OCI-LY7 (cell line): ENCODE measurements around the gene SEMA6B. TPM values are rescaled to one million over a fixed set of nuclear protein-coding genes. Genes with fewer than 3 reads are reported as not detected.

Experiments used
- BruUV-seq: library from RNA; stranded (reverse); fragments of 400-500 nt; replicated peaks from 2 replicates; lab custom pipeline; 2021; lab: Mats Ljungman, UMichigan
- CTCF ChIA-PET: fragments of 300-600 bp; sonication (Branson Sonifier 250); formaldehyde crosslinking; loops from one replicate; lab custom pipeline; 2022; ENCODE audit warnings: antibody characterized with exemption; ENCODE audit not compliant: unreplicated experiment; lab: Charles Lee
- POLR2A ChIA-PET: fragments of 300-600 bp; sonication (Branson Sonifier 250); formaldehyde crosslinking; loops from one replicate; lab custom pipeline; 2022; ENCODE audit warnings: antibody characterized with exemption; lab: Charles Lee
- DNase-seq: peaks from one replicate; pipeline ENCODE4 v3.0.0-alpha.2; 2015; ENCODE audit warnings: low spot score
- H2AFZ ChIP-seq: fragments of 200-600 bp; sonication (generic), shearing (Covaris generic); 2 replicates; pipeline ENCODE4 v1.6.1; 2014; ENCODE audit warnings: mild to moderate bottlenecking, antibody characterized with exemption, low read length, moderate library complexity
- H3K27ac ChIP-seq: fragments of 200-600 bp; sonication (generic); 2 replicates; pipeline ENCODE4 v1.5.1; 2014; ENCODE audit warnings: mixed run types, low read depth, mild to moderate bottlenecking, moderate library complexity, low read length, inconsistent platforms; ENCODE audit not compliant: poor library complexity, severe bottlenecking
- H3K36me3 ChIP-seq: fragments of 200-600 bp; sonication (generic); 2 replicates; pipeline ENCODE4 v1.6.1; 2014; ENCODE audit warnings: mild to moderate bottlenecking, antibody characterized with exemption, low read length, moderate library complexity, mixed read lengths; ENCODE audit not compliant: insufficient read depth
- H3K4me1 ChIP-seq: fragments of 200-600 bp; sonication (generic); 2 replicates; pipeline ENCODE4 v1.5.1; 2014; ENCODE audit warnings: mild to moderate bottlenecking, low read length; ENCODE audit not compliant: insufficient read depth, poor library complexity, severe bottlenecking
- H3K4me2 ChIP-seq: fragments of 200-600 bp; sonication (generic); 2 replicates; pipeline ENCODE4 v1.6.1; 2014; ENCODE audit warnings: mild to moderate bottlenecking, low read length
- H3K4me3 ChIP-seq: fragments of 200-600 bp; sonication (generic); 2 replicates; pipeline ENCODE4 v1.5.1; 2014; ENCODE audit warnings: mild to moderate bottlenecking, low read depth, low read length; ENCODE audit not compliant: poor library complexity, severe bottlenecking
- H3K79me2 ChIP-seq: fragments of 200-600 bp; sonication (generic); 2 replicates; pipeline ENCODE4 v1.6.1; 2016; ENCODE audit warnings: low read depth, mild to moderate bottlenecking, low read length, moderate library complexity, mixed read lengths; ENCODE audit not compliant: insufficient read depth
- H3K9me2 ChIP-seq: fragments of 200-600 bp; sonication (generic); 2 replicates; pipeline ENCODE4 v1.6.1; 2016; ENCODE audit warnings: mild to moderate bottlenecking, low read length, mixed read lengths; ENCODE audit not compliant: insufficient read depth
- H3K9me3 ChIP-seq: fragments of 200-600 bp; sonication (generic); 2 replicates; pipeline ENCODE4 v1.6.1; 2014; ENCODE audit warnings: mild to moderate bottlenecking, mixed run types, low read length, mixed read lengths
- H4K20me1 ChIP-seq: fragments of 200-600 bp; sonication (generic); 2 replicates; pipeline ENCODE4 v1.6.1; 2014; ENCODE audit warnings: mild to moderate bottlenecking, antibody characterized with exemption, low read length, moderate library complexity, mixed read lengths; ENCODE audit not compliant: insufficient read depth
- EZH2phosphoT487 ChIP-seq: fragments of 200-600 bp; sonication (generic); IDR thresholded peaks from 2 replicates; pipeline ENCODE4 v1.6.1; 2018; ENCODE audit warnings: low read depth, borderline replicate concordance, mild to moderate bottlenecking, mixed run types, antibody characterized with exemption, low read length, moderate library complexity, mixed read lengths
- intact Hi-C: fragments of 100-400 bp; cut with micrococcal nuclease; formaldehyde crosslinking; loops from one replicate; pipeline ENCODE4 v1.10.0; 2022; ENCODE audit not compliant: unreplicated experiment
- total RNA-seq, 2 experiments: library from RNA; depleted of rRNA in 1 of 2; stranded (reverse); fragments of >200 nt in 1 of 2; shearing (Covaris generic) in 1 of 2; gene quantifications; 2 replicates each; pipeline ENCODE4 v1.2.3, GENCODE V29; 2014 to 2022
- TF ChIP-seq, protein P1 (sequence below): fragments of 200-600 bp; sonication (generic); conservative IDR thresholded peaks from 2 replicates; pipeline ENCODE4 v1.5.1; 2014; ENCODE audit warnings: mild to moderate bottlenecking, antibody characterized with exemption, low read length, moderate library complexity, mixed read lengths

Gene SEMA6B
- total RNA-seq, 2 experiments from 2014 or later, result not detected

DNA sequence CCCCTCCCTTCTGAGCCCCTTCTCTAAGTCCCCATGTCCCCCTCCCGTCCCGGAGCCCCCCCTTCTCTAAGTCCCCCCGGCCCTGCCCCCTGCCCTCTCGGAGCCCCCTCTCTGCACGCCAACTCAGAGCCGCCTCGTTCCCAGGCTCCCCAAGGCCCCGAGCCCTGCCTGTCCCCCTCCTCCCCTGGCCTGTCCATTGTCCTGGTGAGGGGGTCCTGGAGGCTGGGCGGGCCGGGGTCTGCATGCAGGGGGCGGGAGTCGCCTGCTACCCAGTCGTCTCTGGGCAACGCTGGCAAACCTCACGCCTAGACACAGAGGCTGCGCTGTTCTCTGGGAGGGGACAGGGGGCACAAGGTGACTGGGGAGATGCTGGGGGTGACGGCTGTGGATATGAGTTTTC, 39.2 kb upstream of the SEMA6B start:
- intact Hi-C loops, result no loop called here
- Histone ChIP-seq H3K9me3 (no peaks in the 10 kb centered on the region), H2AFZ (no peak overlapping the region), H4K20me1 (no peaks in the 10 kb centered on the region), H3K9me2 (no peaks in the 10 kb centered on the region), H3K36me3 (no peaks in the 10 kb centered on the region), H3K4me1 (peaks cover 12% of the 10 kb centered on the region), H3K79me2 (no peaks in the 10 kb centered on the region), H3K27ac (no peak overlapping the region), H3K4me2 (peak overlapping the region; percentile 77), H3K4me3 (peak overlapping the region; percentile 53)
- POLR2A ChIA-PET, result no interaction called here
- CTCF ChIA-PET, result no interaction called here
- TF ChIP-seq, protein P1, sequence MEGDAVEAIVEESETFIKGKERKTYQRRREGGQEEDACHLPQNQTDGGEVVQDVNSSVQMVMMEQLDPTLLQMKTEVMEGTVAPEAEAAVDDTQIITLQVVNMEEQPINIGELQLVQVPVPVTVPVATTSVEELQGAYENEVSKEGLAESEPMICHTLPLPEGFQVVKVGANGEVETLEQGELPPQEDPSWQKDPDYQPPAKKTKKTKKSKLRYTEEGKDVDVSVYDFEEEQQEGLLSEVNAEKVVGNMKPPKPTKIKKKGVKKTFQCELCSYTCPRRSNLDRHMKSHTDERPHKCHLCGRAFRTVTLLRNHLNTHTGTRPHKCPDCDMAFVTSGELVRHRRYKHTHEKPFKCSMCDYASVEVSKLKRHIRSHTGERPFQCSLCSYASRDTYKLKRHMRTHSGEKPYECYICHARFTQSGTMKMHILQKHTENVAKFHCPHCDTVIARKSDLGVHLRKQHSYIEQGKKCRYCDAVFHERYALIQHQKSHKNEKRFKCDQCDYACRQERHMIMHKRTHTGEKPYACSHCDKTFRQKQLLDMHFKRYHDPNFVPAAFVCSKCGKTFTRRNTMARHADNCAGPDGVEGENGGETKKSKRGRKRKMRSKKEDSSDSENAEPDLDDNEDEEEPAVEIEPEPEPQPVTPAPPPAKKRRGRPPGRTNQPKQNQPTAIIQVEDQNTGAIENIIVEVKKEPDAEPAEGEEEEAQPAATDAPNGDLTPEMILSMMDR, result no peak
- no peak for TF ChIP-seq EZH2phosphoT487
- no TSS peak for BruUV-seq
- DNase-seq, result no peak

DNA sequence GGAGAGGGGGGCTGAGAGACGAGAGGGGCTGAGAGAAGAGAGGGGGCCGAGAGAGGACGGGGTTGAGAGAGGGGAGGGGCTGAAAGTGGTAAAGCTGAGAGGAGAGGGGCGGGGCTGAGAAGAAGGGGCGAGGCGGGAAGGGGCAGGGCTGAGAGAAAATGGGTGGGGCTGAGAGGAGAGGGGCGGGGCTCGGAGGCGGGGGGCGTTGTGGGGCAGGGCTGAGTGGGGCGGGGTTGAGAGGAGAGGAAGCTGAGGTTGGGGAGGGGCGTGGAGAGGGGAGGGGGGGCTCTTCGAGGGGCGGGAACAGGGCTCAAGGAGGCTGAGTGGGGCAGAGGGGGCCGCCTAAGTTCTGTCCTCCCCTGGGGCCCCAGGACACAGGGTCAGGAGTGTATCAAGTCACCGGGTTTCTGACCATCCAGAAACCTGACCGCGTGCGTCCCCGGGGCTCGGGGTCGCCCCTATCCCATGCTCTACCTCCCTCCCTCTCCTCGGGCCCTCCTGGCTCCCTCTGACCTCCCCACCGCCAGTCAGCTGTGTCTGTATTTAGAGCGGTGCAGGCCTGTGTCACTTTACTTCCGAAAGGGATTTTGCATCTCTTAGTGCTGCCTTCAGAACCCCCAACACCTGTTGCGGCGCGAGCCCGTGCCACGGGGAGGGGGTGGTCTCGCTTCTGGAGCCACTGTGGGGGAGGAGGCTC, 38.6 kb upstream of the SEMA6B start:
- Histone ChIP-seq H3K4me1 (peaks cover 12% of the 10 kb centered on the region), H3K27ac (no peak overlapping the region), H3K4me2 (peak overlapping the region; percentile 77), H3K9me3 (no peaks in the 10 kb centered on the region), H3K79me2 (no peaks in the 10 kb centered on the region), H3K9me2 (no peaks in the 10 kb centered on the region), H2AFZ (peak overlapping the region; percentile 44; the same call in 1 of the 2 replicates), H3K36me3 (no peaks in the 10 kb centered on the region), H3K4me3 (peak overlapping the region; percentile 53), H4K20me1 (no peaks in the 10 kb centered on the region)
- ChIA-PET POLR2A (interaction anchor here (0.8 kb wide), 1 partner anchor 30 kb away, joined by 3 read pairs; no protein-coding TSS in a partner anchor), CTCF (interaction anchor here (0.9 kb wide), 1 partner anchor 38 kb away, joined by 5 read pairs; no protein-coding TSS in a partner anchor)
- BruUV-seq, result no TSS peak
- intact Hi-C loops, result no loop called here
- peak; percentile 75 for DNase-seq
- TF ChIP-seq, protein P1, result no peak
- TF ChIP-seq EZH2phosphoT487, result no peak
